Mesothelial cell of epicardium (in vitro differentiated cells): Measurements from ENCODE around the gene MGAT5. TPM values are rescaled to one million over a fixed set of nuclear protein-coding genes. Genes with fewer than 3 reads are reported as not detected.

Source experiments
- DNase-seq, 2 experiments: peaks; one replicate each; pipeline ENCODE4 v3.0.0; 2021; ENCODE audit warnings: low spot score in 2 of 2; ENCODE audit not compliant: unreplicated experiment in 2 of 2
- H3K27ac Mint-ChIP-seq: 2 replicates; pipeline ENCODE4 v1.8.0; 2021; ENCODE audit warnings: mixed read lengths
- H3K27me3 Mint-ChIP-seq: 2 replicates; pipeline ENCODE4 v1.8.0; 2021; ENCODE audit warnings: low read depth, mixed read lengths
- H3K36me3 Mint-ChIP-seq: 2 replicates; pipeline ENCODE4 v1.8.0; 2021; ENCODE audit warnings: mixed read lengths
- H3K4me1 Mint-ChIP-seq: 2 replicates; pipeline ENCODE4 v1.8.0; 2021; ENCODE audit warnings: mixed read lengths
- H3K4me3 Mint-ChIP-seq: 2 replicates; pipeline ENCODE4 v1.8.0; 2021; ENCODE audit warnings: mild to moderate bottlenecking, moderate library complexity, mixed read lengths
- H3K9me3 Mint-ChIP-seq: 2 replicates; pipeline ENCODE4 v1.8.0; 2021; ENCODE audit warnings: mixed read lengths
- CTCF ChIP-seq: fragments of 200-600 bp; sonication (generic); IDR thresholded peaks from one replicate; pipeline ENCODE4 v1.5.0; 2021; ENCODE audit warnings: antibody characterized with exemption; ENCODE audit not compliant: unreplicated experiment
- total RNA-seq: library from RNA; stranded (reverse); gene quantifications from 3 replicates; pipeline ENCODE4 v1.2.1, GENCODE V29; 2021

Gene MGAT5
- total RNA-seq, 1 donor from 2014 or later: 41.1 TPM

GRCh38 chr2:134225841-134226240 lies 28.0 kb upstream of the MGAT5 start:
- no peak overlapping the region for H3K27ac Mint-ChIP-seq
- H3K36me3 Mint-ChIP-seq: peaks cover 9% of the 10 kb centered on the region
- H3K9me3 Mint-ChIP-seq: peaks cover 22% of the 10 kb centered on the region
- TF ChIP-seq CTCF: no peak
- DNase-seq: no peak
- H3K4me3 Mint-ChIP-seq: no peak overlapping the region
- H3K4me1 Mint-ChIP-seq: peaks cover 7% of the 10 kb centered on the region
- H3K27me3 Mint-ChIP-seq: no peaks in the 10 kb centered on the region

- Mint-ChIP-seq H3K36me3 (peaks cover 9% of the 10 kb centered on the region), H3K4me3 (no peak overlapping the region), H3K9me3 (peaks cover 22% of the 10 kb centered on the region), H3K27me3 (no peaks in the 10 kb centered on the region), H3K27ac (no peak overlapping the region), H3K4me1 (no peaks in the 10 kb centered on the region)
- no peak for DNase-seq
- no peak for TF ChIP-seq CTCF
Measured at GRCh38 chr2:134226601-134227000, 27.3 kb upstream of the MGAT5 start.

GRCh38 chr2:134227666-134228065 lies 26.2 kb upstream of the MGAT5 start:
- TF ChIP-seq CTCF: no peak
- Mint-ChIP-seq H3K4me3 (no peak overlapping the region), H3K36me3 (peaks cover 9% of the 10 kb centered on the region), H3K27me3 (no peaks in the 10 kb centered on the region), H3K4me1 (peaks cover 7% of the 10 kb centered on the region), H3K27ac (no peak overlapping the region), H3K9me3 (peaks cover 27% of the 10 kb centered on the region)
- DNase-seq: no peak

DNA sequence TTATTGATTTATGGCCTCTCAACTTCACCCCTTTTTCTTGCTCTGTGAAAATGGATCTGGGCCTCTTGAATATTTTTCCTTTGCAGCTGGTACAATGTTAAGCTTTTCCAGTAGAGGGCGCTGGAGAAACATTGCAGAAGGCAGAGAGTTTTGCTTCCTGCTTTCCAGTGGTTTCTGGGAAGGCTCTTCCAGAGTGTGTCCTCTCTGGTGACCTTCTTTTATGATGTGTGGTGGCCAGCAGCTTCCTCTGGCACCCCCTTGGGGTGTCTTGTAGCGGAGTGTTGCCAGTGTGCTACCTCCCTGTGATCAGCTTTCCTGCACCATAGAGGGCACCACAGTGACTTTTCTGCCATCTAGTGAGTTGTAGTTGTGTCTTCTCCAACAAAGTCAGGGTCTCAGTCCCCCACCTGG lies 25.4 kb upstream of the MGAT5 start:
- no peak overlapping the region for H3K27ac Mint-ChIP-seq
- H3K4me1 Mint-ChIP-seq: peaks cover 16% of the 10 kb centered on the region
- TF ChIP-seq CTCF: peak; percentile 63
- DNase-seq: no peak
- H3K27me3 Mint-ChIP-seq: no peaks in the 10 kb centered on the region
- H3K4me3 Mint-ChIP-seq: no peak overlapping the region
- H3K9me3 Mint-ChIP-seq: peaks cover 27% of the 10 kb centered on the region
- peaks cover 9% of the 10 kb centered on the region for H3K36me3 Mint-ChIP-seq

DNA sequence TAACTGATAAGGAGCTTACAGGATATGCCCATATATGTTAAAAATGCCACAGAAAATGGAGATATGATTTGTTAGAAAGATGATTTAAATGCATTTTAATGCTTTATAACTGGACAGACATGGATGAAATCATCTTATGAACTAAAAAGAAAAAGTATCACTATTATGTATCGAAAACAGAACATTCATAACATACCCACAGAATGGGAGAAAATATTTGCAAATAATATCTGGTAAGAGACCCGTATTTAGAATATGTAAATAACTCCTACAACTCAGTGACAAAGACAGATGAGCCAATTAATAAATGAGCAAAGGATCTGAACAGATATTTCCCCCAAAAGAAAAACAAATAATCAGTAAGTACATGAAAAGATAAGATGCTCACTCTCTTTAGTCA lies 24.3 kb upstream of the MGAT5 start:
- DNase-seq: no peak
- H3K27ac Mint-ChIP-seq: no peak overlapping the region
- H3K4me1 Mint-ChIP-seq: peaks cover 18% of the 10 kb centered on the region
- H3K36me3 Mint-ChIP-seq: peaks cover 9% of the 10 kb centered on the region
- H3K9me3 Mint-ChIP-seq: peaks cover 27% of the 10 kb centered on the region
- H3K4me3 Mint-ChIP-seq: no peak overlapping the region
- TF ChIP-seq CTCF: no peak
- no peaks in the 10 kb centered on the region for H3K27me3 Mint-ChIP-seq

GRCh38 chr2:134230885-134231284 lies 23.0 kb upstream of the MGAT5 start:
- Mint-ChIP-seq H3K27me3 (no peaks in the 10 kb centered on the region), H3K4me1 (peaks cover 25% of the 10 kb centered on the region), H3K27ac (no peak overlapping the region), H3K9me3 (peaks cover 27% of the 10 kb centered on the region), H3K36me3 (peaks cover 9% of the 10 kb centered on the region), H3K4me3 (no peak overlapping the region)
- TF ChIP-seq CTCF: no peak
- no peak for DNase-seq
